GM23338 (cell line): ENCODE measurements around the gene IFRD1.

Experiments used
- CREB1 ChIP-seq: fragments of 250-450 bp; sonication (Bioruptor Pico); IDR thresholded peaks from 2 replicates; pipeline ENCODE4 v1.5.0; 2020; ENCODE audit warnings: low read depth, mild to moderate bottlenecking, moderate library complexity
- EZH2 ChIP-seq: fragments of 200-600 bp; sonication (generic); IDR thresholded peaks from one replicate; pipeline ENCODE4 v1.8.0; 2017; ENCODE audit warnings: antibody characterized with exemption, mild to moderate bottlenecking, low read depth; ENCODE audit not compliant: unreplicated experiment
- EZH2phosphoT487 ChIP-seq: fragments of 200-600 bp; sonication (generic); IDR thresholded peaks from one replicate; pipeline ENCODE4 v1.8.1; 2018; ENCODE audit warnings: antibody characterized with exemption; ENCODE audit not compliant: unreplicated experiment
- POLR2AphosphoS5 ChIP-seq: IDR thresholded peaks from 2 replicates; pipeline ENCODE4 v1.6.1; 2016; ENCODE audit warnings: antibody characterized with exemption, low read depth
- TF ChIP-seq, protein P1 (sequence below), 2 experiments: fragments of 200-600 bp in 1 of 2; sonication (generic) in 1 of 2; conservative IDR thresholded peaks; 2 replicates each; pipeline versions ENCODE4 v1.5.1 to v1.6.1; 2016 to 2017; ENCODE audit warnings: antibody characterized with exemption in 2 of 2, low read depth in 2 of 2, mild to moderate bottlenecking in 2 of 2, moderate library complexity in 1 of 2
- TF ChIP-seq, protein P2 (sequence below): IDR thresholded peaks from one replicate; pipeline ENCODE4 v1.6.1; 2018; ENCODE audit warnings: antibody characterized with exemption; ENCODE audit not compliant: unreplicated experiment

GRCh38 chr7:112462236-112462635 lies 12.0 kb downstream of the IFRD1 start:
- TF ChIP-seq EZH2phosphoT487 (no peak), POLR2AphosphoS5 (no peak), EZH2 (no peak), CREB1 (no peak)
- TF ChIP-seq, protein P1, sequence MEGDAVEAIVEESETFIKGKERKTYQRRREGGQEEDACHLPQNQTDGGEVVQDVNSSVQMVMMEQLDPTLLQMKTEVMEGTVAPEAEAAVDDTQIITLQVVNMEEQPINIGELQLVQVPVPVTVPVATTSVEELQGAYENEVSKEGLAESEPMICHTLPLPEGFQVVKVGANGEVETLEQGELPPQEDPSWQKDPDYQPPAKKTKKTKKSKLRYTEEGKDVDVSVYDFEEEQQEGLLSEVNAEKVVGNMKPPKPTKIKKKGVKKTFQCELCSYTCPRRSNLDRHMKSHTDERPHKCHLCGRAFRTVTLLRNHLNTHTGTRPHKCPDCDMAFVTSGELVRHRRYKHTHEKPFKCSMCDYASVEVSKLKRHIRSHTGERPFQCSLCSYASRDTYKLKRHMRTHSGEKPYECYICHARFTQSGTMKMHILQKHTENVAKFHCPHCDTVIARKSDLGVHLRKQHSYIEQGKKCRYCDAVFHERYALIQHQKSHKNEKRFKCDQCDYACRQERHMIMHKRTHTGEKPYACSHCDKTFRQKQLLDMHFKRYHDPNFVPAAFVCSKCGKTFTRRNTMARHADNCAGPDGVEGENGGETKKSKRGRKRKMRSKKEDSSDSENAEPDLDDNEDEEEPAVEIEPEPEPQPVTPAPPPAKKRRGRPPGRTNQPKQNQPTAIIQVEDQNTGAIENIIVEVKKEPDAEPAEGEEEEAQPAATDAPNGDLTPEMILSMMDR (conservative IDR thresholded peaks at IDR 0.05; ENCODE audit: low read depth in 2 of 2) = no peak
- TF ChIP-seq, protein P2, sequence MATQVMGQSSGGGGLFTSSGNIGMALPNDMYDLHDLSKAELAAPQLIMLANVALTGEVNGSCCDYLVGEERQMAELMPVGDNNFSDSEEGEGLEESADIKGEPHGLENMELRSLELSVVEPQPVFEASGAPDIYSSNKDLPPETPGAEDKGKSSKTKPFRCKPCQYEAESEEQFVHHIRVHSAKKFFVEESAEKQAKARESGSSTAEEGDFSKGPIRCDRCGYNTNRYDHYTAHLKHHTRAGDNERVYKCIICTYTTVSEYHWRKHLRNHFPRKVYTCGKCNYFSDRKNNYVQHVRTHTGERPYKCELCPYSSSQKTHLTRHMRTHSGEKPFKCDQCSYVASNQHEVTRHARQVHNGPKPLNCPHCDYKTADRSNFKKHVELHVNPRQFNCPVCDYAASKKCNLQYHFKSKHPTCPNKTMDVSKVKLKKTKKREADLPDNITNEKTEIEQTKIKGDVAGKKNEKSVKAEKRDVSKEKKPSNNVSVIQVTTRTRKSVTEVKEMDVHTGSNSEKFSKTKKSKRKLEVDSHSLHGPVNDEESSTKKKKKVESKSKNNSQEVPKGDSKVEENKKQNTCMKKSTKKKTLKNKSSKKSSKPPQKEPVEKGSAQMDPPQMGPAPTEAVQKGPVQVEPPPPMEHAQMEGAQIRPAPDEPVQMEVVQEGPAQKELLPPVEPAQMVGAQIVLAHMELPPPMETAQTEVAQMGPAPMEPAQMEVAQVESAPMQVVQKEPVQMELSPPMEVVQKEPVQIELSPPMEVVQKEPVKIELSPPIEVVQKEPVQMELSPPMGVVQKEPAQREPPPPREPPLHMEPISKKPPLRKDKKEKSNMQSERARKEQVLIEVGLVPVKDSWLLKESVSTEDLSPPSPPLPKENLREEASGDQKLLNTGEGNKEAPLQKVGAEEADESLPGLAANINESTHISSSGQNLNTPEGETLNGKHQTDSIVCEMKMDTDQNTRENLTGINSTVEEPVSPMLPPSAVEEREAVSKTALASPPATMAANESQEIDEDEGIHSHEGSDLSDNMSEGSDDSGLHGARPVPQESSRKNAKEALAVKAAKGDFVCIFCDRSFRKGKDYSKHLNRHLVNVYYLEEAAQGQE = no peak
